DMS53 treated with DMSO at 0.1 percent for 48 hours (cell line): ENCODE measurements around the gene TTC24.
"Not testable (repeated sequence)": the region's sequence is repeated elsewhere in the genome, so short reads cannot be mapped to it uniquely, and the experiment has no call there.

Experiments
- DNase-seq: peaks from one replicate; lab custom pipeline; 2025; ENCODE audit not compliant: unreplicated experiment; lab: John Stamatoyannopoulos, UW

The TTC24 gene

DNA sequence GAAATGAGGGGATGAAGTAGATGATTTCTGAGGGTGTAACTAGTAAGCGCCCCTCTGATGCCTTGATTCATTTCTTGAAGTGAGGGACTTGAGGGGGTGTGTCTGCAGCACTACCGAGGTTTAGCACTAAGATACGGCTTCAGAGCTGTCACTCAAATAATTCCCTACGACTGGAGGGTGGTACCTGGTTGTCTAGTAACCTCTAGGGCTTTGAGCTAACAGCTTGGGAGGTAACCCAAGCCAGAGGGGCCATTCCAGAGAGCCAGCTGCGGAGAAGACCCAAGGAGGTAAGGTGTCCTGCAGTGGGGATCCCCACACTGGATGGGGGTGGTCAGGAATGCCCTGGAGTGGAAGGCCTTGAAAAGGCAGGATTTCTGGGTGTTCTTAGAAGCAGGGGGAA is at the start of gene TTC24:
TSS of gene TTC24 (plus strand) at position 252 of the 400 bp plus-strand sequence. CDS start 1,642 bp downstream, outside the sequence.
- DNase-seq: no peak

DNA sequence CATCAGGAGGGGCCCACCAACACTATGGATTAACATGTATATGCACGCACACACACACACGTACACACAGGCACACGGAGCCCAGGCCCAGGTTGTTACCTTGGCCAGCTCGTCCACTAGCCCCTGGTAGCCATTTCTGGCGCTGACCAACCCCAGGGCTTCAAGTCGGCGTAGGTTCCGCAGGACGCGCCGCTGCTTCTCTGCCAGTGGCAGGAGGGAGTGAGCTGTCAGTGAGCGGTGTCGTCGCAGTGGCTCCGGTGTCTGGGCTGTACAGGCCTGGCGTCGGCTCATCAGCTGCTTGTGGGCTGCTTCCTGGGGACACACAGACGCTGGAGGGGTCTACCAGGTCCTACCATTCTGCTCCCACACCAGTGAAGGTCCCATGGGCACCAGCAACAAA is 49.5 kb upstream of the TTC24 start:
- DNase-seq: no peak

DNA sequence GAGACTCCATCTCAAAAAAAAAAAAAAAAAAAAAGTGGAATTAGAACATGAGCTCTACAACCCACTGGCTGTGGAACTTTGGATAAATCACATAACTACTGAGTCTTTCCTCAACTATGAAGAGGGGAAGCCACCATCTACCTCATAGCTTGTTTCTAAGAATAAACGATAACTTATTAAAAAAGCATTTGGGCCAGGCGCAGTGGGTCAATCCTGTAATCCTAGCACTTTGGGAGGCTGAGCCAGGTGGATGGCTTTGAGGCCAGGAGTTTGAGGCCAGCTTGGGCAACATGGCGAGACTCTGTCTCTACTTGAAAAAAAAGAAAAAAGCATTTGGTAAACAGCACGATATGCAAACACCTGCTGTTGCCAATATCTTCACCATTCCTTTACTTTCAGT is 47.1 kb upstream of the TTC24 start:
- DNase-seq: no peak

DNA sequence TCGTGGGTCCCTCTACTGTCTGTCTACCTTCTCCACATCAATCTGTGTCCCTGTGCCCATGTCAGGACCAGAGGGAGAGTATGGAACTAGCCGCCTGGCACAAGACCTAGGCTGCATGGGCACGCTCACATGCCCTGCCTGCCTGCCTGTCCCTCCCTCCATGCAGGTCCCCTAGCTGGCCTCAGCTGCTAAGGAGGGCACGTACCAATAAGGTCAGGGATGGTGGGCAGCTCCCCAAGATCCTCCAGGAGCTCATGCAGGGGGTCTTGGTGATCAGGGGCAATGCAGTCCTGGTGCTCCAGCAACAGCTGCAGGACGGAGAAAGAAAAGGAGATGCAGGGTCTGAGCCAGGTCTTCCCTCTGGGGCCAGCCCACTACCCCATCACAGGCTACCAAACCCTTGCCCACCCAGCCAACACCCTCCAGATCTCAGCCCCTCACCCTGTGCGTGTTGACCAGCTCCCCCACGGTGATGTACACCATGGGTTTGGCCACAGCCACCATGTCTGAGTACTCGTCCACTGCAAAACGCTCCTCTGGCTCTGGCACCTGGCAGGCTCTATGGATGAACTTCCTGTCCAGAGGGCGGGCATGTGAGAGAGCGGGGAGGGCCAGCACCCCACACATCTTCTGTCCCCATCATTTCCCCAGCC is 45.8 kb upstream of the TTC24 start:
- no peak for DNase-seq

DNA sequence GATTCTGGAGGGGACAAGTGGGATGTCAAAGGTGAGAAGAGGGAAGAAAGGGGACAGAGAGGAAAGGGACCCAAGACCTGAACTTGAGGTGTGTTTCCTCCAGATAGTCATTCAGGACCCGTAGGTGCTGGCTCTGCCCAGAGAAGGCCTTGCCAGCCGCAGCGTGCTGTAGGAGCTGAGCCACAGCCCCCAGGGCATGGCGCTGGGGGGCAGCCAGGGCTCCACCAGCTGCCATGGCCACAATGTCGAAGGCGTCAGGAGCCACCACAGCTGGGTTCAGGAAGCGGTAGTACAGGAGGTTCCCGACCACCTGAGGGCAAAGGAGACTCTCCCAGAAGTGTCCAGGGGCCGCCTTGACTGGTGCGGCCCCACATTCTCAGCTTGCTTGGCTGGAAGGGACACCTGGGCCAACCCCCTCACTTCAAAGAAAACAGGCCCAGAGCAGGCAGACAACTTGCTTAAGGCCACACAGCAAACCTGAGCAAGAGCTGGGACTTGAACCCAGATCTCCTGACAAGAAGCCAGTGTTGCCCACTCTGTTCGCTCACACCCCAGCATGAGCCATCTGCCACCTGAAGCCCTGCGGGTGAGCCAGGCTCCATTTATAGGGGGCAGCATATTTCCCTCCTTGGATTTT is 45.0 kb upstream of the TTC24 start:
- no peak for DNase-seq

DNA sequence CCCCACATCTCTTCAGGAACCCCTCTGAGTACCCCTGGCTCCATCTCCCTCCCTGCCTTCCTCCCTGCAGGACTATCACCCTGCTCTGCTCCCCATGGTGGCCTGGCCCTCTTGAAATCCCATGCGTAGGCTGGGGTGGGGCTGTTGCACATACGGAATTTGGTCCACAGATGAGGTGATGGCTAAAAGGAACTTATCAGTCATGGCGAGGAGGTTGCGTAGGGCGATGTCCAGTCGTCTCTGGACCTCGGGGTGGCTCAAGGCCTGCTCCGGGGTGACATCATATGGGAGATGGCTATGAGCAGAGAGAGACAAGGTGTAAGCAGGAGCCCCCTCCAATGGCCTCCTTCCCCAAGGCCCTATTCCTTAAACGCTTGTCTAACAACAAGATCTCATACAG is 42.5 kb upstream of the TTC24 start:
- no peak for DNase-seq

DNA sequence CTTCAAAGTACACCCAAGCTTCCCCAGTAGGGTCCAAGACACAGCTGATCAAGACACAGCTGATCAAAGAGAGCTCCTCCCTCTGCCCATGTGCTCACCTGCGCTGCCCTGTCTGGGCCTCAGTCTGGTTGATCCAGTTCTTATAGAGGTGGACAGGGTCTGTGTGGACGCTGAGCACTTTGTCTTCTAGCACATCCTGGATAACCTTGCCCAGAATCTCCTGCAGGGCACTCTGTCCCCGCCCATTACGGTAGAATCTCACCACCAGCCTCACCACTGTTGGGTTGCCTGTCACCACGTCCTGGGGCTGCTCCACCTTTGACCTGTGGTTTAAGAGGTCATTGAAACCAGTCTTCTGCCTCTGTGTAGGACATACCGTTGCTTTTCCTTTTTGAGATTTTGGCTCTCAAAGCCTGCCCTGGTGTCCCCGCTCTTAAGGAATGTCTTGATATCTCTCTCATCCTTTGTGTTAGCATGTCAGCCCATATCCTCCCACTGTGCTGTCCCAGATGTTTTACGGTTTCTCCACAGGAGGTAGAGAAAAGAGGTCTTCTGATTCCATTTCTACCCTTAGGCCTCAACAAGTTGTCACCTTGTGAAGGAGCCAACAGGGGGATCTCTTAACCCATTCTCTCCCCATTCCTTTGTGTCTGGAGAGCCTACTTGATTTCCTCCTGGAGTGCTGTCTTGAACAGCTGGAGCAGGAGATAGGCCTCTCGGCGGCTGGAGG is 40.6 kb upstream of the TTC24 start:
- DNase-seq: no peak

DNA sequence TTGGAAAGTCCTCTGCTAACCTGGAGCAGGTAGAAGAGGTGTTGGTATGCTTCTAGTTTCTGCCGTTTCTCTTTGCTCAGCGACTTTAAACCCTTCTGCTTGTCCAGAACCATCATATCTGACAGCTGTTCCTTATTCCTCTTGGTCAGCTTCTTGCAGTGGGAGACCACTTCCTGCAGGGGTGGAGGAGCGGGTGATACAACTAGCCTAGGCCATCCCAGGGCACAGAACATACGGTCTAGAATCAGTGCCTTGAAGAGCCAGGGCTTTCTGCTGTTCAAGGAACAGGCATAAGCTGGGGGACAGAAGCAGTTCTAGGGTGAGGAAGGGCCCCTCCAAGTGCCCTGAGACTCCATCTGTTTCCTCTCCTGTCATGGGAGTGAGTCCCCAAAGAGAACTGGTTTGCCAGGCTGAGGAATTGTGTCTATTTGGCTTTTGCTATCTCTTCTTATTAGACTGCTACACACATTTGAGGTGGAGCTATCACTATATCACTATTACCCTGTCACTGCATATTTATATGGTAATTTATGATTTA is 39.6 kb upstream of the TTC24 start:
- DNase-seq: no peak

DNA sequence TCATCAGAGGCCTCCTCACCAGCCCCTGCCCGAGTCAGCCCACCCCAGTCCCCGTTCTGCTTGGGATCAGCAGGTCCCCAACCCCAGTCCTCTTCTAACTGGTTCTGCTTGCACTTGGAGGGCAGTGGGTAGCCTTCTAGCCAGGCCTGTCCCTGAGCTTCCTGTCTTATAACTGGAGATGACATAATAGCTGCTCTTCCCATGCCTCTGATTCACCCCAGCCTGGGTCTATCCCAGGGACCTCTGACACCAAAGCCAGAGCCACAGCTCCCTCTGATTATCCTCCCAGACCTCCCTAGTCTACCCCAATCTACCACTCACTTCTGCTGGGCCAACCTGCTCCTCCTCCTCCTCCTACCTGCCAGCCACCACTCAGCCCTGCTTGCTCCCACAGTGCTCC is 38.6 kb upstream of the TTC24 start:
- no peak for DNase-seq

DNA sequence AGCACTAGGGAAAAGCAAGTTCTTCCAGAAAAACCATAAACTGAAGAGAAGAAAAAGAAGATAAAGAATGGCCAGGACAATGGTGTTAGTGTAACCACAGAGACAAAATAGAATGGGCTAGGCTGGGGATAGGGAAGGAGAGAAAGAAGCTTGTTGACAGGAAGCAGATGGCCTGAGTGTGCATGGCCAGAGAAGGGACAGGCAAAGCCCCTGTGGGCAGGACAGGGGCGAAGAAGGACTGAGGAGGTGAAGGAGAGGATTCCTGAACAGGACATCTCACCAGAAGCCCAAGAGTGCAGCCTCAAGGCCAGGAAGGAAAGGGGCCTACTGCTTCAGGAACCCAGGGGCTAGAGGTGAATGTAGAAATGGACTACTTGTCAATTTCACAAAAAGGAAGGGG is 36.5 kb upstream of the TTC24 start:
- no peak for DNase-seq

DNA sequence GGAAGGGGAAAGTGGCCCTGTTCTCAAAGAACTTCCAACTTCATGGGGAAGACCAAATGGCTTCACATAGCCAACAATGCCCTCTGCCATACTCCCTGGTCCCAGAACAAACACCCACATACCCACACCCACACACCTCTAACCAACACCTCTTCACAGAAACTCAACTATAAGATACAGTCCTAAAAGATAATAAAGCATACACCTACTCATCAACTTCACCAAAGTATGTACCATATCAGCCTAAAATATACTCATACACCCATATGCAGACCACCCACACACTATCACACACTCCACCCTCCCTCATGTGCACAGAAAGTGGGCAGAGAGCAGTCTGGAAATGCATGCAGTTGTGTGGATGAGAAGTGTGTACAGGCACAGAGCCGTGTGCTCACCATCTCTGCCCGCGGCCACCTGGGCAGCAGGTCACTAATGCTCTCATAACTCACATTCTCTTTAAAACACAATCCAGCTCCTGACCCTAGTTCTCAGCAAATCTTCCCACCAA is 34.9 kb upstream of the TTC24 start:
- DNase-seq: no peak

DNA sequence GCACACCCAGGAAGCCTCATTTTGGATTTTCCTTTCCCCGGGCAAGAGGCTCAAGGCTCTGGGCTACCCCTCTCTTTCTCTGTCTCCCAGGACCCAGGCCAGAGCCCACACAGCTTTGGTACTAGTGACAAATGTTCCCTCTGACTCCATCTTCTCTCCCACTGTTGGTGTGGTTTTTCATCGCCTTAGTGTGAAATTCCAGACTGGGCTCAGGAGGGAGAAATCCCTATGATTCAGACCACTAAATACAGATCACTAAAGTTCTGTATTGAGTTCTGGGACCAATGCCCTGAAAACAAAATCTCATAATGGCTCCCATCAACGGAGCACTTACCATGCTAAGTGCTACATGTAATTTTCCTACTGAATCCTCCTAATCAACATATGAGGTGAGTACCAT is 33.3 kb upstream of the TTC24 start:
- no peak for DNase-seq

DNA sequence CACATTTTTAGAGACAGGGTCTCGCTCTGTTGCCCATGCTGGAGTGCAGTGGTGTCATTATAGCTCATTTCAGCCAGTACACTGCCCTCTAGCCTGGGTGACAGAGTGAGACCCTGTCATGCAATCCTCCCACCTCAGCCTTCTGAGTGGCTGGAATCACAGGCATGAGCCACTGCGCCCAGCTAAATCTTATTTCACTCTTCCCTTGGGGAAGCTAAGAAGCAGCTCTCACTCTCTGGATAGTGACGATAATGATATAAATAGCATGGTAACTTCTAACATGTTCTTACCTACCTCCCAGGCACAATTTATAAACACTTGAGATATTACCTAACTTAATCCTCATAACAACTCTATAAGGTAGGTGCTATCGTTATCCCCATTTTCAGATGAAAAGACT is 32.1 kb upstream of the TTC24 start:
- DNase-seq: no peak

DNA sequence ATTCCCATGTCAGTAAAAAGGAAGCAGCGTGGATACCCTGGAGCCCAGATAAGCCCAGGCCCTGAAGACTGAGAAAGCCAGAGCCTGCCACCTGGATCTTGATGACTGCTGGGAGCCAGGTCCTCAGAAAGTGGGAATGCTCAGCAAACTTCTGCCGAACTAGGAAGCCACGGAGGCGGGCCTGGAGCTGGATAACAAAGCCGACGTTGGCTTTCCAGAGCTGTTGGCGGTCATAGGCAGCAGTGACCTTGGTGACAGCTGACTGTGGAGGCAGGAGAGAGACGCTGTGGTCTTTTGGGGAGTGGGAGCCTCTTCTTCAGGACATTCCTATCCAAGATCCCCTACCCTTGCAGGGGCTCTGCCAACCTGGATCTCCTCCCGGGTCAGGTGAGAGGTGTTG is 31.5 kb upstream of the TTC24 start:
- DNase-seq: no peak

DNA sequence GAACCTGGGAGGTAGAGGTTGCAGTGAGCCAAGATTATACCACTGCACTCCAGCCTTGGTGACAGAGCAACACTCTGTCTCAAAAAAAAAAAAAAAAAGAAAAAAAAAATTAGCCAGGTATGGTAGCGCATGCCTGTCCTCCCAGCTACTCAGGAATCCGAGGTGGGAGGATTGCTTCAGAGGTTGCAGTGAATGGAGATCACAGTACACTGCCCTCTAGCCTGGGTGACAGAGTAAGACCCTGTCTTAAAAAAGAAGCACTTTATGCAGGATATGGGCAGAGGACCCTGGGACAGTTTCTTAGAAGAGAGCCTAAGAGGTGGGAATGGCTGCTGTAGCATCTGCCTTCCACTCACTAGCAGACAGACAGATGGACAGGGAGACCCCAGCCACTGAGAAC is 30.1 kb upstream of the TTC24 start:
- DNase-seq: no peak

DNA sequence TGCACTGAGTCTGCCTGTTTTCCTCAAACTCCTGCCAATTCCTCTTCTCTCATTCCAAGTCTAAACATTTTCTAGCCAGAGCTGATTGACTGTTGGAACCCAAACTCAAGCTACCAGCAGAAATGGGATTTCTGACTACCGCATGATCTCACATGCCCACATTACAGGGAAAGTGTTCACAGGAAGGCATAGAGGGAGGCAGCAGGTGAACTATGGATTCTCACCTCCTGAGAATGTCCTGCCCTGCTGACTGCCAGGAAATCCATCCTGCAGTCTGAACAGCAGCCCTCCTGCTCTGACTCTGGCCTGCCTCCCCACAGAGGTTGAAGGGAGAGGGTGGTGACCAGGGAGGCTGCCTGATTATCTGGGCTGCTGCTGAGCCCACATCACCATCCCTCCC is 29.7 kb upstream of the TTC24 start:
- no peak for DNase-seq

DNA sequence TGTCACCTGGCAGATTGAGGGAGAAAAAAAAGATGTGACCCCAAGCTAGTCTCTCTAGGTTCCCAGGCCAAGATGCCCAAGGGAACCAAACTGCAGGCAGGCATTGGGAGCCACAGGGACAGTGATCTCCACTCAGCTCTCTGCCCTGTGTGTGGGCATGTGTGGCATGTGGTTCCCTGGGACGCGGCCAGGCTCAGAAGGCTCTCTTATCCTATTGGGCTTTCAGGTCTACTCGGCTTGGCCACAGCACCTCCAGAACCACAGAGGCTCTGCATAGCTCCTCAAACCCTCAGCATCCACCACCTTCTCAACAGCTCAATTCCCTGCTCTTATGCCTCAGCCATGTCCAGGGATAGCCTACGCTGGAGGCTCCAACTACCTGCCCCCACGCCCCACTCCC is 29.2 kb upstream of the TTC24 start:
- DNase-seq: no peak

DNA sequence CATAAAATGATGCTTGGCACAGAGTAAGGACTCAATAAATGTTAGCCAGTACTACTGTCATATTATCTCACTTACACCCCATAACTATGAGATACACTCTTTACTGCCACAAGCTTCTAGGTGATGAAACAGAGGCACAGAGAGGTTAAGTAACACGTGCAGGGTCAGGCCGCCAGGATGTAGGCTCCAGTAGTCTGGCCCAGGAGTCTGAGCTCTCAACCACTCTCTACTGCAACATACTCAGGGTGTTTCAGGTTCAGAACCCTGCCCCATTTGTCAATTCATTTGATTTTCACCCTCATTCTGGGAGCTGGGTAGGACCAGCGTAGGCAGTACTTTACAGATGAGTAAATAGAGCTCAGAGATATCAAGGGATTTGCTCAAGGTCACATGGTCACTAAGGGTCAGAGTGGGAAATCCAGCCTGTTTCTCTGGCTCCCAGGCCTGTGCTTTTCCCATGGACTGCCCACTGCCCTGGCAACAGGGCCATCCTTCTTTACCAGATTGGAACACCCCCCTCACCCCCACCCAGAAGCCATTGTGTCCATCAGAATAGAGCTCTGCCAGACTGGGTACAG is 28.4 kb upstream of the TTC24 start:
- no peak for DNase-seq

DNA sequence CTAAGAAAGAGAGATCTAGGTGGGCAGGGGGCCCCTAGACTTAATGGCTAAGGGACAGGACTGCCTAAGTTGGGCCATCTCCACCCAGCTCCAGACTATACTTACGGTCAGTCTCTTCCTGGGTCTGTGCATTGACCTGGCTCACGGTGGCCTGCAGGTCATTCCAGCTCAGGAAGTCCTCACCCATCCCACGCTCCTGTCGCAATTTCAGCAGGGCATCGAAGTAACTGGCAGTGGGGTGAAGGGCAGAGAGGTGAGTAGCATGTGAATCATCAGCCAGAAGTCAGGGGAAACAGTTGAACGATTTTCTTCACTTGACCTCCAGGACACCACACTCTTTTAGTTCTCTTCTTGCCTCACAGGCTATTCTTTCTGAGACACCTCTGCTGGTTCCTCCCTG is 27.7 kb upstream of the TTC24 start:
- no peak for DNase-seq

DNA sequence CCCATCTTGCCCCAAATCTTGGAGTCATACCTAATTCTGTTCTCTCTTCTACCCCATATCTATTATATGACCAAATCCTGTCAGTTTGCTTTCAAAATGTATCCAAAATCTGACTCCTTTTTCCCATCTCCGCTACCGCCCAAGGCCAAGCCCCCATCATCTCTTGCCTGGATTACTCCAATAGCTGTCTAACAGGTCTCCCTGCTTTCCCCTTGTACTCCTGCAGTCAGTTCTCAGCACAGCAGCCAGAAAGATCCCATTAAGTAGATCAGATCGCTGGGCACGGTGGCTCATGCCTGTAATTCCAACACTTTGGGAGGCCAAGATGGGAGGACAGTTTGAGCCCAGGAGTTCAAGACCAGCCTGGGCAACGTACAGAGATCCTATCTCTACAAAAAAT is 27.0 kb upstream of the TTC24 start:
- no peak for DNase-seq

DNA sequence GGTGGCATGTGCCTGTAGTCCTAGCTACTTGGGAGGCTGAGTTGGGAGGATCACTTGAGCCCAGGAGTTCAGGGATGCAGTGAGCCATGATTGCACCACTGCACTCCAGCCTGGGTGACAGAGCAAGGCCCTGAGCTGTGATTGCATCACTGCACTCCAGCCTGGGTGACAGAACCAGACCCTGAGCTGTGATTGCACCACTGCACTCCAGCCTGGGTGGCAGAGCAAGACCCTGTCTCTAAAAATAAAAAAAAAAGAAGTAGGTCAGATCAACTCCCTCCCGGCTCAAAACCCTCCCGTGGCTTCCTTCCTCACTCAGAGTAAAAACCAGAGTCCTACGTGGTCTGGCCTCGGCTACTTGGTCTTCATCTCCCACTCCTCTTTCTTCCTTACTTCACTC is 26.6 kb upstream of the TTC24 start:
- not testable (repeated sequence) for DNase-seq
